CD1c-positive myeloid dendritic cell (primary cell): ENCODE data around the gene PLCB1.
A peak's percentile ranks its signal among the peaks of the same experiment; 100 is the strongest.

Experiments used
- DNase-seq: peaks from one replicate; pipeline ENCODE4 v3.0.0-alpha.2; 2016; ENCODE audit errors: extremely low spot score

PLCB1 gene

DNA sequence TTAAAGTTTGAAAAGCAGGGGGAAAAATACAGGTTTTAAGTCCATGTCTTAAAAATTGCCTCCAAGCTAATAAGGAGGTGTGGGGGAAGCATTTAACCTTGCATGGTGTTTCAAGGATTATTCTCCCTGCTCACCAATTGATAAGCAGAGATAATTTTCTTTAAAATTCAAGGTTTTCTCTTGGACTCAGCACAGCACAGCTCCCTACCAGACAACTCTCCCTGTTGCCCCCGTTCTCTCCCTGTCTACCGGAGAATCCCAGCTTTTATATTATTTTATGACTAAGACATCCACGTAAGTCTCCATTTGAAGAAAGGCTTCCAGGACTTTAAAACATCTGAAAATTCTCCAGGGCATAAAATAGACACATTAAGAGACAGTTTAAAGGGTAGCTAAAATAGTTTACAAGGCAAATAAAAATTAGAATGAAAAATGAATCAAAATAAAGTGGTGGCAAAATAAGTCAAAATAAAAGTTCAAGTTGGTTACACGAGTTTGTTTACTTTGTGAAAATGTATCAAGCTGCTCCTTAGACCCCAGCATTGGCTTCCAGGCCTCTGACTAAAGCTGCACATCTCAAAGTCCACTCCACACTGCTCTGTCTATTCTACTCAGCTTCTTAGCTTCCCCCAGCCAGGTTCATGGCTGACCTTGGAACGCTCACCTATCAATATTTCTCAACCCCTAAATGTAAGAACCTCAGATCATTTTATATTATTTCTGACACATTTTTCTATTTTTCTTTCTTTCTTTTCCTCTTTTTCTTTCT lies 748.2 kb downstream of the PLCB1 start:
- DNase-seq = no peak

DNA sequence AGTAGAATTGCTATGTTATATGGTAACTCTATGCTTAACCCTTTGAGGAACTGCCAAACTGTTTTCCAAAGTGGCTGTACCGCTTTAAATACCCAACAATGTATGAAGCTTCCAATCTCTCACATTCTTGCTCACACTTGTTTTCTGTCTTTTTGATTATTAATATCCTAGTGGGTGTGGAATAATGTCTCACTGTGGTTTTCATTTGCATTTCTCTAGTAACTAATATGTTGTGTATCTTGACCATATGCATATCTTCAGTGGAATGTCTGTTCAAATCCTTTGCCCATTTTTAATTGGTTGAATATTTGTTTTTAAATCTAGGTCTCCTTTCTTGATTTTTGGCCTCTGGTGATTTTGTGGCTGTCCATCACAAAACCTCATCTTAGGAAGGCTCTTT lies 759.0 kb downstream of the PLCB1 start:
- DNase-seq = no peak

DNA sequence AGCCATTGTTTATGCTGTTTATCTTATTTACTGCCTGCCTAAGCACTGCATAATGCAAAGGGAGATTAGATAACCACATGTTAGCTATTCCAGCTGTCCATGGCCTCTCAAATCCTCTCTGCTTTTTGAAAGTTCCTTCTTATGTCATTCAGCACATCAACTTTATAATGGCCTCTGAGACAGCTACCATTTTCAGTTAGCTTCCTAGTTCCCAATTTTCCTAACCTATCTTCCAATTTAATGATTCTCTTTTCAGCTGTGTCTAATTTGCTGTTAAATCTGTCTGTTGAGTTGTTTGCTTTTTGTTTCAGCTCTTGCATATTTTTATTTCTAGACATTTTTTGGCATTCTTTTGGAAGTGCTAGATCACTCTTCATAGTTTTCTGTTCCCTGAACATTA lies 763.4 kb downstream of the PLCB1 start:
- no peak for DNase-seq

DNA sequence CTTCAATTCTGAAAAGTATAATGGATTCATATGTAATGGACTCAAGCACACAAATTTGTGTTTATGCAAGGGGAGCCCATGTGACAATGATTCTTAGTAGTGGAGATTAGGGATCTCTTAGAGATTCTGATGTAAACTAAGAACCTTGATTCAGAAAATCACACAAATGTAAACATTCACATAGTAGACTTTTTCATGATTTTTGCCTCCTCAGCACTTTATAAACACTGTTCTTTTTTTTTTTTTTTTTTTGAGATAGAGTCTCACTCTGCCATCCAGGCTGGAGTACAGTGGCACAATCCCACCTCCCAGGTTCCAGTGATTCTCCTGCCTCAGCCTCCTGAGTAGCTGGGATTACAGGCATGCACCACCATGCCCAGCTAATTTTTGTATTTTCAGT lies 766.8 kb downstream of the PLCB1 start:
- no peak for DNase-seq

DNA sequence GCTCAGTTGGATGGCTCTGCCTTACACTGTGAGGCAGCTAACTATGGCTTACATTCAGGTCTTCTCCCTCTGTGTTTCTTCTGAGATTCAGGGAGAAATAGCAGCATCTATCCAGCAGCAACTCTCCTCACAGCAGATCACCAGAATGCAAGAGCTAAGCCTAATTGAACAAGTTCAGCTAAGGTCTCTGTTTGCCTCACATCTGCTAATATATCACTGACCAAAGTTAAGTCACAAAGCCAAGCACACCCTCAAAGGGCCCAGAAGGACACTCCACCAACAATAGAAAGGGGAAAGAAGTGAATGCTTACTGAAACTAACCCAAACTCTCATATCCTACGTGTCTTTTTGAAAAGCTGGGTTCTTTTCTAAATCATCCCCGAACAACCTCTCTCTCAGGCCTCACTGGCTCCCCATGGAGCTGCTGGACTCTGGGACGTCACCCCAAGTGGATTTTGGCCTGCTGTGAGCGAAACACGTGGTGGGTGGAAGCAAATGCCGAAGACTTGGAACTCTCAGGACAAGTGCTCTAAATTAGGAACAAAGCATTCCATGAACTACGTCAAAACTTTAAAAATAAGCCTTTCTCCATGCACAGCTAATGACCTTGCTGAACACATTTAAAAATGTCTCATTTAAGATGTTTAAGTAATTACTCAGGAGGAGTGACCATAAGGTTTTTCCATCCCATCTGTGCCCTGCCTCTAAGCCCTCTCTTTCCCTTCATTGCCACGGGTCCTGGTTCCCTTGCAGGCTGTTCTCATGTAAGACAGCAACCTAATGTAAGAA lies 769.4 kb downstream of the PLCB1 start:
- DNase-seq = no peak

DNA sequence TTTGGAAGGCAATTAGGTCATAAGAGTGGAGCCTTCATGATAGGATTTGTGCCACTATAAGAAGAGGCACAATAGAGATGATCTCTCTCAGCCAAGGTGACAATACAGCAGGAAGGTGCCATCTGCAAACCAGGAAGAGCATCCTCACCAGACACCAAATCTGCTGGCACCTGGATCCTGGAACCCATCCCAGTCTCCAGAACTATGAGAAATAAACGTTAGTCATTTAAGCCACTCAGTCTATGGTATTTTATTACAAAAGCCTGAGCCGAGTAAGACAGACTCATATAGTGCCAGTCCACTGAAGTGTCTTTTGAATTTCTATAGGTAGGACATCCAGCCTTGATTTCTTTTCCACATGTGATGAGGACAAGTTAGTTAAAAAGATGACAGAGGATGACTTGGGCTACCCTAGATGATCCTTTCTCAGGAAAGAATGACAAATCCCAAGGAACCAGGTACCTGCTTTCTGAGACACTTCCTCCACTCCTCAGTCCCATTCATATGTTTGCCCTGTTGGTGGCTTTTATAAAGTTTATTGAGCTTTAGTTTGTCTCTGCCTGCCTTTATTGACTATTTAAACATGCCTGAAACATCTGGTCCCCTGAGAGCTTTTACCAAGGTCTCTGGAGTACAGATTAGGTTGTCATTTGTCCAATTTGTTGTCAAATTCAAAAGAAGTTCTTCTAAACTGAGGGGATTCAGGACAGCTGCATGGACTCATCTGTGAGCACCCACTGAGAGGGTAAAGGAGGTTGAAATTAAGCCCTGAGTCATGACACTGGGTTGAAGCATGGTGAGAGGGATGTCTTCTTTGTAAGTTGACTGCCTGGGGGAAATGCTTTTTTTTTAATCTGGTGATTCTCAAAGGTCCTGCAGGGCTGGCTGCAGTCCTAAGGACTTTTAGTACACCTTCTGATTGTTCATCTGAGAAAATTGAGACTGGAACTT lies 771.9 kb downstream of the PLCB1 start:
- DNase-seq = no peak

DNA sequence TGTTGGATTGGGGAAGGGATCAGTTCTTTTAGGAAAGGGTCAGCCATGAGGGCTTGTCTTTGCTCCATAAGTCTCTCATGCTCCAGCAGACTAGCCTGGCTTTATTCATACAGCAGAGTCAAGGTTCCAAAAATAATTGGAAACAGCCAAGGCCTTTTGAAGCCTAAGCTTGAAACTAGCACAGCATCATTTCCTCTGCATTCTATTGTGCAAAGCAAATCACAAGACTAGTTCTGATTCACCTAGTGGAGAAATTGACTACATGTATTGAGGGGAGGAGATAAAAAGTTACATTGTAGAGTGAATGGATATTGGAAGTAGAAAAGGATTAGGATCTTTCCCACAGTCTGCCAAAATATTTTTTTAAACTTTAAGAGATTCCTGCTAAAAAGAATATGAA lies 777.5 kb downstream of the PLCB1 start:
- DNase-seq = no peak

DNA sequence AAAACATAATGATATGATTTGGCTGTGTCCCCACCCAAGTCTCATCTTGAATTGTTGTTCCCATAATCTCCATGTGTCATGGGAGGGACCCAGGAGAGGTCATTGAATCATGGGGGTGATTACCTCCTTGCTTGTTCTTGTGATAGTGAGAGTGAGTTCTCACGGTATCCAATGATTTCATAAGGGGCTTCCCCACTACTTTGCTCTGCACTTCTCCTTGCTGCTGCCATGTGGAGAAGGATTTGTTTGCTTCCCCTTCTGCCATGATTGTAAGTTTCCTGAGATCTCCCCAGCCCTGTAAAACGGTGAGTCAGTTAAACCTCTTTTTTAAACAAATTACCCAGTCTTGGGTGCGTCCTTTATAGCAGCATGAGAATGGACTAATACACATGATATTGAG lies 780.0 kb downstream of the PLCB1 start:
- DNase-seq = no peak

DNA sequence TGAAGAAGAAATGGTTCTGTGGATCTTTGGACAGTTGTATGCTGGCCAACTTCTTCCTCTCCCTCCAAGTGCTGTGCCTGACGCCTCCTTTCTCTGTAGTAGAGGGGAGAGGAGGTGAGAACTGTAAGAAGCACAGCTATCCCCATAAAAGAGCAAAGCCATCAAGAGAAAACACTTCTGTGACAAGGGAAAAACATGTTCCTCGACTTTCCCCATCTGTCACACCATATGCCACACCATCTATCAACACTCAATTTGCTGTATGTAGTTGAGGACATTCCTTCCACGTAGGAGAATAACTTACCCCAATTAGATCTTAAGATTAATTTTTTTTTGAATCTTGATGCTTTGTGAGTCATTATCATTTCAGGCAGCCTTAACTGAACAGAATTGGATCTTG lies 780.7 kb downstream of the PLCB1 start:
- DNase-seq = no peak

DNA sequence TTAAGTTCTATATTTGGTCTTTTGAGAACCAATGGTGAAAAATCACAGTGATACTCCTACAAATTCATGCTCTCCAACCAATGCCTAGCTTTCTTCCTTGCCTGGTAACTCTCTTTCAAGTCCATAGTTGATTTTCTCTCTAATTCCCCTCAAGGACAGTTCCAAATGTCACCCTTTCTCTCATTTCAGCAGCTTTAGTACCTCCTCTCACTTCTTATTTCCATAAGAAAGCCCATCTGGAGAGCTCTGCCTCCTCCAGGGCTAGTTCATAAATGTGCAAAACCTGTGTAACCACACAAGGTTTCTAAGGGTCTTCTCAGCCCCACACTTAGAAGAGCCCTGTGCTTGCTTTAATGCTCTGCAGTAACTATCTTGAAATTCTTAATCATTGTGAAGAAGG lies 781.4 kb downstream of the PLCB1 start:
- no peak for DNase-seq

DNA sequence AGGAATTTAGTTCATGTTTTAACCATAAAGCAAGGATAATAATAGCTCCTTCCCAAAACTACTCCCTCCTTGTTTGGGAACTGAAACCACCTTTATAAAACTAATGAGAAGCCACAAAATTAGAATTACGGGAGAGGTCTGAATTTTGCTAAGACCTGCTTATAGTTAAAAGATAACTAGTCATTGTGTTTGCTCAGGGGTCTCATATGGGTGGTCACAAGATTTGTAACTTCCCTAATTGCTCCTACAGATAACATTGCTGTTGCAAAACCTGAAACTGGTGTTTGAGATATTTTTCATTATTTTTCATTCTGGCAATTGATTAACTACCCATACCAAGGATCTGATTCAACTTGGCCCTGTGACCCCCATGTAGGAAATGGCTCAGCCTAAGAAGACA lies 782.4 kb downstream of the PLCB1 start:
- no peak for DNase-seq

DNA sequence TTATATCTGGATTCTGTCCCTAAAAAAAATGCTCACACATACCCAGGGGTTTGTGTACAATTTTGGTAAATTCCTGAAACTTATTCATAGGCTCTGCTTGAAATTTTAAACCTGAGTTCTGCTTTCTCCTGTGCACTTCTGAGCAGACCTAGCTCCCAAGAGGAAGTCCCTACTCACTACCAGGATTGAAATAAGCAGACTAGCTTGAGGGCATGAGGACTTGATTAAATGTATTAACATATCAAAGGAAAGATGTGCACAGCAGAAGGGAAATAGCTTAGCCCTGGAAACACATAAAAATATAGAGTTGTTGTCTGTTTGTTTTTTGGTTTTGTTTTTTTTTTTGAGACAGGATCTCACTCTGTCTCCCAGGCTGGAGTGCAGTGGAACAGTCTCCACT lies 785.0 kb downstream of the PLCB1 start:
- DNase-seq = peak; percentile 3

DNA sequence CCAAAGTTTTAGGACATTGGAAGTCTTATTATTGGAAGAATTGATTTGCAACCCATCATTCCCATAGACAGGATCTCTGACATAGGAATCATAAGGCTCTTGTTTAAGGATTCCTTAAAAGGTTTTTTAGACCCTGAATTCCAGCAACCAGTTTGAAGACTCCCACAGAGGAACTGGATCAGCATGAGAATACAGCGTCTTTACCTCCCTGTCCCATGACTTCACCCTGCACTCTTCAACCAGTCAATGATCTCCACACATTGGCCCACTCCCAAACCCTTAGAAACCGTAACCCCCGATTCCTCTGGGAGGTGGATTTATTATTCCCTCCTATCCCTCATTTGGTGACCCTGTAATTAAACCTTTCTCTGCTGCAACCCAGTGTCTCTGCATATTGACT lies 786.1 kb downstream of the PLCB1 start:
- no peak for DNase-seq

DNA sequence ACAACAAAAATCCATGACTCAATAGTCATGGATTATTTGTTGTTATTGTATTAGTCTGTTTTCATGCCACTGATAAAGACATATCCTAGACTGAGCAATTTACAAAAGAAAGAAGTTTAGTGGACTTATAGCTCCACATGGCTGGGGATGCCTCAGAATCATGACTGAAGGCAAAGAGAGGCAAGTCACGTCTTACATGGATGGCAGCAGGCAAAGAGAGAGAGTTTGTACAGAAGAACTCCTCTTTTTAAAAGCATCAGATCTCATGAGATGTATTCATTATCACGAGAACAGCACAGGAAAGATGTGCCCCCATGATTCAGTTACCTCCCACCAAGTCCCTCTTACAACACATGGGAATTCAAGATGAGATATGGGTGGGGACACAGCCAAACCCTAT lies 792.5 kb downstream of the PLCB1 start:
- no peak for DNase-seq

DNA sequence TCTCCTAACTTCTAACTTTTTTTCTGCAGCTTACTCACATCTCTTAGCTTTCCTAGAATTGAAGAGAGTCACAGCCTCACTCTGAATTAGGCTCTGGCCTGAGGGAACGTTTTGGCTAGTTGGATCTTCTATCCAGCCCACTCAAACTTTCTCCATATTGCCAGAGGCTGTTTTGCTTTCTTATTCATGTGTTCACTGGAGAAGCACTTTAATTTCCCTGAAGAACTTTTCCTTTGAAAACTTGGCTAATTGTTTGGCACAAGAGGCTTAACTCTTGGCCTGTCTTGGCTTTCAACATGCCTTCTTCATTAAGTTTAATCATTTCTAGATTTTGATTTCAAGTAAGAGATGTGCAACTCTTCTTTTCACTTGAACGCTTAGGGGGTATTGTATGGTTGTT lies 798.7 kb downstream of the PLCB1 start:
- no peak for DNase-seq

DNA sequence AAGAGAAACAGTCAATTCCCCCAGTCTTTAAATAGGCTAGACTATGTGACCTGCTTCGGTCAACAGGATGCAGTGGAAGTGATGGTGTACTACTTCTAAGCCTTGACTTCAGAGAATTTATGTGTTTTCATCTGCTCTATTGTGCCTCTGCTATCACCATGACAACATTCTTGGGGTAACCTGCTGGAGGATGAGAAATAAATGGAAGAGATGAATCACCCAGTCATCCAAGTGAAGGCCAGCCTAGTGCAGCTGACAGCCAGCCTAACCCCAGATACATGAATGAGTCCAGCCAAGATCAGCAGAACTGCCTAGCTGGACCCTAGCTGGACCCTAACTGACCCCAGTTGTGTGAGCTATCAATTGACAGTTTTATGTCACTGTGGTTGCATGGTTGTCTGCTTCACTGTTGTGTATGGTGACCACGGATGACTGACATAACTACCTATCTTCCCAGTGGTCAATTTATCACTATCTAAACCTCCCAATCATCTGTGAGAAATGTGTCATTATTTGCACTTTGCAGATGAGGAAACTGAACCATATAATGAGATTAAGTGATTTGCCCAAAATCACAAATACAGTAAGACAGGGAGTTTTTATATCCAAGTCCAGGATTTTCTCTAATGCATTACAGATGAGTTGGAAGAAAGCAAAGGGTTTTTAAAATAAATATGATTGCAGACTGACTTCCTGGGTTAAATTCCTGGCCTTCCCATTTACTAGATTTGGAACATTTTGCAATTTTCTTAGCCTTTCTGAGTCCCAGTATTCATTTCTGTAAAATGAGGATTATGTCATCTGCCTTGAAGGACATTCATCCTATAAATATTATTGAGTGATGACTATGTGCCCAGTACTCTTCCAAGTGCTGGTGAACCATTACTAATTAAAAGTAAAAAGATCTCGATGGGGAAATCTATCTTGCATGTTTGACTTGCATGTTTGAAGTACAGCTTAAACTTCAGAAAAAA lies 800.4 kb downstream of the PLCB1 start:
- no peak for DNase-seq

DNA sequence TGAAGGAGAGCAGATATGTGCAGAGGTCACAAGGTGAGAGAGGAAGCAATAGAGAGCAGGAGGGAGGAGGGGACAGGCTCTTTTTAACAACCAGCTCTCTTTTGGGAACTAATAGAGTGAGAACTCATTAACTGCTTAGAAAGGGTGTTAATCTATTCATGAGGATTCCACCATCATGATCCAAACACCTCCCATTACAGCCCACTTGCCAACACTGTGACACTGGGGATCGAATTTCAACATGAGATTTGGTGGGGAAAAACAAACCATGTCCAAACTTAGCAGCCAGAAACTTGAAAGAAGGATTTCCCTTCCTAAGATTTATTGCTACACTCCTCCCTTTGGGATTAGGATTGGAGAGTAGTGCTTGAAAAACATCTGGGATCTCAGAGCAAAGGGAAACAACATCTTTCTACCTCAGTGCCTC lies 801.3 kb downstream of the PLCB1 start:
- DNase-seq = no peak

DNA sequence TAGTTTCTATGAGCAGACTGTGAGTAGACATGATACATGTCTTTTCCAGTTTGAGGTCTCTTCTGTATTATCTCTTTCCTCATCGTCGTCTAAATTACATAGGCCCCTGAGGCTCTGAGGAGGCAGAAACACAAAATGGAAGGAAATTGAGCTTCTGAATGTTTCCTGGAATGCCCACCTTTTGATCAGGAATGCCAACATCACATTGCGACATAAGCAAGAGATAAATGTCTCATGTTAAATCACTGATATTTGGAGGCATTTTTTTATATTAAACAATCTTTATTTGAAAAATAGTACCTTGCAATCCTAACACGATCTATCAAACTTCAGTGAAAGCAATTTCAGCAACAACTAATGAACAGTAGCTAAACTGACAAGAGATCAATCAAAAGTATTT lies 802.3 kb downstream of the PLCB1 start:
- no peak for DNase-seq
